HG02870 (cell line): ENCODE measurements around the gene TRIM38.
"Not testable (repeated sequence)": the region's sequence is repeated elsewhere in the genome, so short reads cannot be mapped to it uniquely, and the experiment has no call there.

ENCODE experiments used
- ATAC-seq: cut with Tn5 transposase; IDR thresholded peaks from one replicate; pipeline ENCODE4 v1.9.1; 2021; ENCODE audit warnings: mild to moderate bottlenecking, moderate library complexity; ENCODE audit not compliant: unreplicated experiment

The TRIM38 gene

GRCh38 chr6:25942561-25943147 lies 19.9 kb upstream of the TRIM38 start:
- no peak for ATAC-seq

GRCh38 chr6:25943887-25944286 lies 18.7 kb upstream of the TRIM38 start:
- no peak for ATAC-seq

- ATAC-seq = peak; percentile 96
Measured at GRCh38 chr6:25944688-25945574, 17.7 kb upstream of the TRIM38 start.

DNA sequence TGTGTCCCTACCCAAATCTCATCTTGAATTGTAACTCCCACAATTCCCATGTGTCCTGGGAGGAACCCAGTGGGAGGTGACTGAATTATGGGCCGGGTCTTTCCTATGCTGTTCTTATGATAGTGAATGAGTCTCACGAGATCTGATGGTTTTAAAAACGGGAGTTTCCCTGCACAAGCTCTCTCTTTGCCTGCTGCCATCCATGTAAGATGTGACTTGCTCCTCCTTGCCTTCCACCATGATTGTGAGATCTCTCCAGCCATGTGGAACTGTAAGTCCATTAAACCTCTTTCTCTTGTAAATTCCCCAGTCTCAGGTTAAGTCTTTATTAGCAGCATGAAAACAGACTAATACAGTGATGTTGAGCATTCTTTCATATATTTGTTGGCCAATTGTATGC lies 16.9 kb upstream of the TRIM38 start:
- not testable (repeated sequence) for ATAC-seq

DNA sequence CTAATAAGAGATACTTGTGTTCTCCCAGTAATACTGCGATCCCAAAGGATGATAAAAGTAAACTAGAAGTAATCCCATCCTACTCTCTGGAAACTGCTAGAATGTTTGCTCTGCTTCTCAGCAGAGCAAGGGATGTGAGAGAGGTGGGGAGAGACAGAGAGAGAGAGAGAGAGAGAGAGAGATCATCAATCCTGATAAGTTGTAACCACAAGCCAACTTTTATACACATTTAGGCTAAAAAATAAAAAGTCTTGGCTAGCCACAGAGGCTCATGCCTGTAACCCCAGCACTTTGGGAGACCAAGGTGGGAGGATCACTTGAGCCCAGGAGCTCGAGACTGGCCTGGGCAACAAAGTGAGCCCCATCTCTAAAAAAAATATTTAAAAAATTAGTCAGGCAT lies 16.0 kb upstream of the TRIM38 start:
- ATAC-seq = no peak

DNA sequence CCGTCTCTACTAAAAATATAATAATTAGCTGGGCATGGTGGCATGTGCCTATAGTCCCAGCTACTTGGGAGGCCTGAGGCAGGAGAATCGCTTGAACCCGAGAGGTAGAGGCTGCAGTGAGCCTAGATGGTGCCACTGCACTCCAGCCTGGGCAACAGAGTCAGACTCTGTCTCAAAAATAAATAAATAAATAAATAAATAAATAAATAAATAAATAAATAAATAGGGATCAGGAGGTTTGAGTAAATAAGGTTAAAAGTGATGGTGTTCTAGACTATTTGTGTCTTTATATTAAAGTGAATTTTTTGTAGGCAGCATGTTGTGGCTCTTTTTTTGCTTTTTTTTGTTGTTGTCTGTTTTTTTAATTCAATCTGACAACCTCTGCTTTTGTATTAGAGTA lies 15.1 kb upstream of the TRIM38 start:
- not testable (repeated sequence) for ATAC-seq

DNA sequence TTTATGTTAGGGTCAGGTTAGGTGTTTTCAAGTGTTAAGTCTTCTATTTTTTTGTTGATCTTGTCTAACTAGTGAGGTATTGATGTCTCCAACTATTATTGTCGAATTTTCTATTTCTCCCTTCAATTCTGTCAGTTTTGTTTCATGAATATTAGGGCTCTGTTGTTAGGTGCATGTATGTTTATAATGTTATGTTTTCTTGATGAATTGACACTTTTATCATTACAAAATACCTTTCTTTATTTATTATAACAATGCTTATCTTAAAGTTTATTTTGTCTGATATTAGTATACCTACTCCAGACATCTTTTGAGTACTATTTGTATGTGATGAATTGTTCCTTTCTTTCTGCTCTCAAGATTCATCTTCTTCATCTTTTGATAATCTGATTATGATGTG lies 12.9 kb upstream of the TRIM38 start:
- no peak for ATAC-seq

DNA sequence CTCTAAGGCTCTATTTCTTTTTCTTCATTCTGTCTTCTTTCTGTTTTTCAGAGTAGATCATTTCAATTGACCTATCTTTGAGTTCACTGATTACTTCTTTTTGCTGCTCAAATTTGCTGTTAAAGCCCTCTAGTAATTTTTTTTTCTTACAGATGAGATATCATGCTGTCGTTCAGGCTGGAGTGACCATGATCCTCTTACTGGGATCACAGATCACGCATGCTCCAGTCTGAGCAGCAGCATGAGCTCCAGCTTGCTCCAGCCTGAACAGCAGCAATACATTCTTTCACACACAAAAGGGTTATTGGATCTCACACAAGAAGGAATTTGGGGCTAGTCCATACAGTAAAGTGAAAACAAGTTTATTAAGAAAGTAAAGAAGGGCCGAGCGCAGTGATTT lies 12.3 kb upstream of the TRIM38 start:
- ATAC-seq = no peak

DNA sequence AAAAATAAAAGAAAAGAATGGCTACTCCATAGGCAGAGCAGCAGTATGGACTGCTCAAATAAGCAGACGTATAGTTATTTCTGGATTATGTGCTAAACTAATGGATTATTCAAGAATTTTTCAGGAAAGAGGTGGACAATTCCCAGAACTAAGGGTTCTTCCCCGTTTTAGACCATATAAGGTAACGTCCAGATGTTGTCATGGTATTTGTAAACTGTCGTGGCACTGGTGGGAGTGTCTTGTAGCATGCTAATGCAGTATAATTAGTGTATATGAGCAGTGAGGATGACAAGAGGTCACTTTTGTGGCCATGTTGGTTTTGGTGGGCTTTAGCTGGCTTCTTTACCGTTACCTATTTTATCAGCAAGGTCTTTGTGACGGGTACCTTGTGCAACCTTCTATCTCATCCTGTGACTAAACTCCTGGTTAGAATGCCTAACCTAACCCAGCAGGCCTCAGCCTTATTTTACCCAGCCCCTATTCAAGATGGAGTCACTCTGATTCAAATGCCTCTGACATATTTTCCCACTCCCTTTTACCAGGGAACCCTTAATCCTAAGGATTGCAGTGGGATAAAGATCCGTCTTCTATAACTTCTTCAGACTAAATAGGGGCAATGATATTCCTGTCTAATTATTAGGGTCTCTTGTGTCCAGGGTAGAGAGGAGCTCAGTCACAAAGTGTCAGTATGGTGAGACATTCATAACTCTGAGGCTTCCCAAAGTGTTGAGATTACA lies 11.1 kb upstream of the TRIM38 start:
- ATAC-seq = no peak

- no peak for ATAC-seq
Measured at GRCh38 chr6:25952535-25952934, 10.1 kb upstream of the TRIM38 start.

GRCh38 chr6:25953733-25954132 lies 8.9 kb upstream of the TRIM38 start:
- ATAC-seq = no peak

GRCh38 chr6:25954756-25955155 lies 7.8 kb upstream of the TRIM38 start:
- no peak for ATAC-seq

- no peak for ATAC-seq
Measured at GRCh38 chr6:25956226-25956625, 6.4 kb upstream of the TRIM38 start.

DNA sequence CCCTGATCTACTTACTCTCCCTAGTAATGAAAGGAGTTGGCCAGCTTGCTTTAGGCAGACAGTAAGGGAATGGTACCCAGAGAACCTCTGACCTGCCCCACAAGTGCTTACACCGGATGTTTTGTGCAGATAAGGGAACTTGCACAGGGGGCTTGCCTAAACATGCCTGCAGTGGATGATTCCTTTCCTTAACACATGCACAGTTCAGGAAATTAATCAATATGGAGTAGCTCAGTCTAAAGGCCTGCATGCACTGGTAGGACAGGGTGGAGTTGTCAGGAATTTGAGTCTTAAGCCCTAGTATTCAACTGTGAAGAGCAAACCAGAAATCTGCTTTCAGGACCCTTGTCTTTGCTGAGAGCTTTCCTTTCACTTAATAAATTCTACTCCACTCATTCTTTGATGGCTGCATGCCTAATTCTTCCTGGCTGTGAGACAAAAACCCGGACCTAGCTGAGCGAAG lies 3.9 kb upstream of the TRIM38 start:
- no peak for ATAC-seq

GRCh38 chr6:25959890-25960536 lies 2.6 kb upstream of the TRIM38 start:
- no peak for ATAC-seq

GRCh38 chr6:25960734-25961133 lies 1.9 kb upstream of the TRIM38 start:
- ATAC-seq = no peak

DNA sequence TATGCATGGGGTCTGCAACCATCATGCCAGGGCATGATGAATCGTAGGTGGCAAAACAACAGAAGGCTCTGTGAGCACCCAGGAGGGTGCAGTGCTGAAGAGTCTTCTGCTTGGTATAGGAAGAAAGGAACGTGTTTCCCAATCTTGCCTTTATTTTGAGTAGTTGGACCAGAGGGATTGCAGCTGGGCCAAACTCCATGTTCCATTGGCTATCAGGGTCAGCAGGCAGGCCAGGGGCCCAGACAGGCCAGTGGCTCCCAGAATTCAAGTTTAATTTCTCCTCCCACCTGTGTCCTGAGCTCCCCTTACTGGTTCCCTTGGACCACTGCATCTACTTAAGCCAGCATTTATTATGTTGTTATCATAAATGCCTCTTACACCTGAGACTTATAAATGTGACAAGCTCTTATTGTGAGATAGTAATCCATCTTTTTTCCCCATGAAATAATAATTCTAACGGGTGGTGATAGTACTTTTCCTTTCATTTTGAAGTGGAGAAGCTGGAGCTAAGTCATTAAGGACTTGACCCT lies 918 bp upstream of the TRIM38 start:
- ATAC-seq = no peak

DNA sequence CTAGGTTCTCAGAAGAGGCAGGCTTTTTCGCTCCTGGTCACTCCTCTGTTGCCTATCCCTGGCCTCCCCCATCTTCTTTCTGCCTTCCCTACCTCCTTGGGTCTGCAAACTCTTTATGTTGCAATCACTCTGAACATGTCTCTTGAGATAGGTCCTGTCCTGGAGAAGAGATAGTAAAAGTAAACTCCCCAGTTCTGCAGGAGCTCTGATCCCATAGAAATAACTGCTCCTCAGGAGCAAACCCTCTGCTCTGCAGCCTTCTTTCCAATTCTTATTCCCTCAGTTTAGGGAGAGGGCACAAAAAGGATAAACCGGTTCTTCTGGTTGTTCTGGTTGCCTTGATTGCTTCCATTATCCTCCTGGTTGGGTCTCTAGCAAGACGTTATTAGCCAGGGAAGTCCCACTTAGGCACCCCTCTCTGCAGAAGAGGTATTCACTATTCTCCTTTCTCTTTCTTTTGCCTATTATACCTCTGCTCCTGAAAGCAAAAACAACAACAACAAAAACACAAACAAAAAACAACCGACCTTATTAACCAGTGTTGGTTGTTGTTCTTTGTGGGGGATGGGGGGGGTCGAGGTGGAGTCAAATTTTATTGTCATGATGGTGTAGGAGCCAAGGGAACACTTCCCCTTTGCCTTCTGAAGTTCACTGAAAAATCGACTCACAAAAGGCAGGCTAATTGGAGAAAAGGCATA lies 973 bp downstream of the TRIM38 start:
- no peak for ATAC-seq

DNA sequence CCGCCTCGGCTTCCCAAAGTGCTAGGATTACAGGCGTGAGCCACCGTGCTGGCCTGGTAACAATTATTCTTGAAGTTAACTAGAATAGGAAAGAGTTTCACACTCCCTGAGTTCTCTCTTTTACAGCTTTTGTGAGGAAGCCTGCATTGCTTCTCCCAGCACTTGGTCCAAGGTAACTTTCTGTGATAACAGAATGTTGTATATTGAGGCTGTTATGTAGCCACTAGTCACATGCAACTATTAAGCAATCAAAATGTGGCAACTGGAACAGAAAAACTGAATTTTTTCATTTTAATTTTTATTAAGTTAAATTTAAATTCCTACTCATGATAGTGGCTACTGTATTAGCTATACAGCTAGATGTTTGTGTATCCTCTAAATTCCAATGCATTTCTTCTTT lies 2.5 kb downstream of the TRIM38 start:
- ATAC-seq = no peak

GRCh38 chr6:25966711-25967110 lies 4.1 kb downstream of the TRIM38 start:
- no peak for ATAC-seq
